GM12878 (cell line): ENCODE results near the gene SORL1. TPM values are rescaled to one million over a fixed set of nuclear protein-coding genes. Genes with fewer than 3 reads are reported as not detected.
A peak's percentile ranks its signal among the peaks of the same experiment; 100 is the strongest.

Experiments
- ATAC-seq: fragments of 200-7000 bp; cut with Tn5 transposase; 3 replicates; pipeline ENCODE4 v1.9.1; 2020; ENCODE audit warnings: mild to moderate bottlenecking, moderate library complexity
- BruUV-seq: library from RNA; stranded (reverse); fragments of 400-500 nt; replicated peaks from 2 replicates; lab custom pipeline; 2021; lab: Mats Ljungman, UMichigan
- CTCF ChIA-PET: fragments of 300-600 bp; sonication (Branson Sonifier 250); formaldehyde crosslinking; extraction: SDS; loops from one replicate; lab custom pipeline; 2021; ENCODE audit warnings: inconsistent platforms; lab: Yijun Ruan, JAX
- POLR2A ChIA-PET: fragments of 350-600 bp; formaldehyde crosslinking; extraction: SDS; loops from one replicate; lab custom pipeline; 2021; ENCODE audit warnings: inconsistent platforms; lab: Charles Lee
- RAD21 ChIA-PET: fragments of 300-600 bp; sonication (Branson Sonifier 250); formaldehyde crosslinking; loops from one replicate; lab custom pipeline; 2023; ENCODE audit warnings: antibody characterized with exemption; ENCODE audit not compliant: unreplicated experiment; lab: Charles Lee
- SMC1A ChIA-PET: fragments of 300-600 bp; sonication (Branson Sonifier 250); formaldehyde crosslinking; loops from one replicate; lab custom pipeline; 2023; ENCODE audit not compliant: unreplicated experiment, uncharacterized antibody; lab: Charles Lee
- DNase-seq: peaks from one replicate; pipeline ENCODE4 v3.0.0-alpha.2; 2011; ENCODE audit warnings: low read depth, low spot score
- FAIRE-seq: peaks from 3 replicates; lab custom pipeline; 2011; peaks lifted over from hg19 to GRCh38; lab: Jason Lieb, UNC
- H2AFZ ChIP-seq: 2 replicates; pipeline ENCODE4 v1.6.0; 2011; ENCODE audit warnings: low read depth, low read length, control low read depth; ENCODE audit not compliant: control insufficient read depth
- H3K27ac ChIP-seq: 2 replicates; pipeline ENCODE4 v1.5.1; 2011; ENCODE audit warnings: control low read depth; ENCODE audit not compliant: control insufficient read depth, insufficient read depth
- H3K27me3 ChIP-seq, 2 experiments: replicated peaks in 1 of 2; 2 replicates each; pipeline versions ENCODE4 v1.6.0 to v1.6.1; 2011; ENCODE audit warnings: low read length in 1 of 2; ENCODE audit not compliant: control insufficient read depth in 2 of 2, insufficient read depth in 2 of 2
- H3K36me3 ChIP-seq, 2 experiments: 2 replicates each; pipeline ENCODE4 v1.5.1; 2011; ENCODE audit warnings: low read length in 1 of 2; ENCODE audit not compliant: control insufficient read depth in 2 of 2, insufficient read depth in 2 of 2
- H3K4me1 ChIP-seq: 2 replicates; pipeline ENCODE4 v1.6.1; 2011; ENCODE audit warnings: mild to moderate bottlenecking, low read length, moderate library complexity, mixed read lengths; ENCODE audit not compliant: control insufficient read depth, insufficient read depth
- H3K4me2 ChIP-seq: 2 replicates; pipeline ENCODE4 v1.6.0; 2011; ENCODE audit warnings: control low read depth; ENCODE audit not compliant: control insufficient read depth, insufficient read depth
- H3K4me3 ChIP-seq: fragments of 200-600 bp; sonication (generic); 2 replicates; pipeline ENCODE4 v1.5.1; 2016
- H3K79me2 ChIP-seq: 2 replicates; pipeline ENCODE4 v1.6.0; 2011; ENCODE audit warnings: low read length; ENCODE audit not compliant: control insufficient read depth, insufficient read depth
- H3K9ac ChIP-seq: 2 replicates; pipeline ENCODE4 v1.8.0; 2011; ENCODE audit warnings: low read length, control low read depth, mixed read lengths; ENCODE audit not compliant: control insufficient read depth, insufficient read depth
- H3K9me3 ChIP-seq: replicated peaks from 3 replicates; pipeline ENCODE4 v1.5.1; 2011; ENCODE audit warnings: mild to moderate bottlenecking, low read length; ENCODE audit not compliant: control insufficient read depth, insufficient read depth
- H4K20me1 ChIP-seq: 2 replicates; pipeline ENCODE4 v1.6.0; 2011; ENCODE audit not compliant: control insufficient read depth, insufficient read depth
- BHLHE40 ChIP-seq, 2 experiments: fragments of 450-650 bp in 1 of 2; IDR thresholded peaks; 2 replicates each; pipeline ENCODE4 v1.6.1; 2011 to 2017; ENCODE audit warnings: low read depth in 2 of 2, borderline replicate concordance in 1 of 2, improper control_type of control experiment in 1 of 2, low read length in 1 of 2, mild to moderate bottlenecking in 1 of 2
- GABPA ChIP-seq: IDR thresholded peaks from 2 replicates; pipeline ENCODE4 v1.6.1; 2014; ENCODE audit warnings: antibody characterized with exemption, low read depth, mild to moderate bottlenecking, inconsistent platforms
- RUNX3 ChIP-seq: IDR thresholded peaks from 2 replicates; pipeline ENCODE4 v1.6.1; 2012; ENCODE audit warnings: low read length, inconsistent platforms
- ZSCAN29 ChIP-seq: fragments of 450-650 bp; IDR thresholded peaks from 2 replicates; pipeline ENCODE4 v1.6.1; 2017; ENCODE audit warnings: mild to moderate bottlenecking, moderate library complexity
- WGBS: methylation state at CpG from one replicate; pipeline ENCODE4 v1.1.6; 2016; ENCODE audit warnings: low lambda C conversion rate; ENCODE audit not compliant: insufficient replicate concordance, insufficient coverage; ENCODE audit errors: missing lambda C conversion rate; 5-methylcytosine and 5-hydroxymethylcytosine counted together
- in situ Hi-C: fragments of 300-500 bp; cut with MboI; formaldehyde crosslinking; loops from 9 replicates; pipeline ENCODE4 v1.14.3; 2018; ENCODE audit warnings: mixed read lengths
- intact Hi-C: fragments of 100-400 bp; cut with micrococcal nuclease; formaldehyde crosslinking; loops from one replicate; pipeline ENCODE4 v1.14.2; 2022; ENCODE audit not compliant: unreplicated experiment
- polyA plus RNA-seq, 11 experiments: library from polyadenylated mRNA; depleted of rRNA in 4 of 11; unstranded in 6 of 11; stranded (reverse) in 5 of 11; fragments of >200 nt; fragmentation: Nextera tagmentation in 4 of 11; fragmentation: Illumina TruSeq in 1 of 11; extraction: Ambion mirVana in 4 of 11; extraction: Trizol in 1 of 11; gene quantifications; 1 replicate in 1 of 11; 2 replicates in 10 of 11; pipeline versions ENCODE4 v1.2.1 to v1.2.3, GENCODE V29; 2011 to 2016; ENCODE audit warnings: inconsistent platforms in 2 of 11, missing spikeins in 2 of 11, low read depth in 1 of 11
- total RNA-seq, 4 experiments: library from RNA; depleted of rRNA in 3 of 4; stranded (reverse); fragments of >200 nt in 3 of 4; fragmentation: Illumina TruSeq in 1 of 4; extraction: Trizol in 1 of 4; gene quantifications; 2 replicates each; pipeline versions ENCODE4 v1.2.1 to v1.2.3, GENCODE V29; 2013 to 2021
- TF ChIP-seq, protein P1 (sequence below): fragments of 450-650 bp; IDR thresholded peaks from 2 replicates; pipeline ENCODE4 v1.6.1; 2016; ENCODE audit warnings: mild to moderate bottlenecking, moderate library complexity, borderline replicate concordance

SORL1 gene
- total and polyA plus RNA-seq, 10 of the 15 experiments (the other 5 are each of a cell fraction or from before 2014, with no cell fraction given) = 20.2 to 107 (median 59.9) TPM

DNA sequence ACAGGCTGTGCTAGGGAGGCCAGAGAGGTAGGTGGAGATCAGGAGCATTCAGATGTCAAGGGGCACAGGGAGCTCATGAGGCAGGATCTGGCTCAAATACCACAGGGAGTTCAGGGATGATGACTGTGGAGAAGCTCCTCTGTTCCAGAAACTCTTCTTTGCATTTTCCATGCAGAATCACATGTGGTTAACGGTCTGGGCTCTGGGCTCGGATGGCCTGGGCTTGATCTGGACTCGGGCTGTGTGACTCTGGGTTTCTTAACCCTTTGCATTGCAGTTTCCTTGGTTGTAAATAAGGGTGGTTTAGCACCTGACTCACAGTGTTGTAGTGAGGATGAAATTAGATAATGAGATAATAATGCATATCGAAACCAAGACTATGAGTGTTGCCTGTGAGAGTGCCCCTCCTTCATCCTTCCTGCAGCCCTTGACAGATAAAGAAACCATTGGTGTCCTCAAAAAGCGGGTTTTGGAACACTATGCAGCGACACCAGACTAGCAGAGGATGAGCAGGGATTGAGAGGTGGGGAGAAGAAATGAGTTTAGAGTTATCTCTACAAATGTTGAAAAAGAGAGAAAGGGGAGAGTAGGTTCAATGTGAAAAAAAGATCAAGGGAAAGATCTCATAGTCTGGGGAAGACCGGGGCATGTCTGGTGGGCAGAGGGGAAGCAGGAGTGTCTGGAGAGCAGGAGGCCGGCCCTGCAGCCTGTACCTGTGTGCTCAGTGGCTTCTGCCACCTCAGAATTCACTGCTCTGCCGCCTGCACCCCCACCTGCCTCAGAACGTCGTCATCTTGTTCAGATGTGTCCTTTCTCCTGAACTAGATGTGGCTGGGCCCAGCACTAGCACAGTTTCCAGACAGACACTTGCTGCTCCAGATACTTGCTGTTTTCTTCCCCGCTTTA, 198.5 kb downstream of the SORL1 start:
- BruUV-seq = no TSS peak
- ChIA-PET SMC1A (no interaction called here), CTCF (no interaction called here), POLR2A (no interaction called here), RAD21 (no interaction called here)
- Histone ChIP-seq H3K27ac (no peak overlapping the region), H3K4me1 (peaks cover 9% of the 10 kb centered on the region), H3K36me3 (no peaks in the 10 kb centered on the region), H3K27me3 (no peaks in the 10 kb centered on the region), H3K4me2 (peak overlapping the region; percentile 47), H3K9me3 (no peaks in the 10 kb centered on the region), H3K79me2 (no peaks in the 10 kb centered on the region), H3K9ac (no peak overlapping the region), H4K20me1 (no peaks in the 10 kb centered on the region), H3K4me3 (no peak overlapping the region), H2AFZ (no peak overlapping the region)
- TF ChIP-seq RUNX3 (0 out of 2 replicates have a peak, but pooled peaks have one; percentile 5), GABPA (peak; percentile 54; the same call in 1 of the 2 replicates), BHLHE40 (IDR thresholded peaks at IDR 0.05; ENCODE audit: borderline replicate concordance in 1 of 2, low read depth in 2 of 2, low read length in 1 of 2) (peak; percentile 12 to 34; a peak in 1 of 4 replicates), ZSCAN29 (no peak)
- TF ChIP-seq, protein P1, sequence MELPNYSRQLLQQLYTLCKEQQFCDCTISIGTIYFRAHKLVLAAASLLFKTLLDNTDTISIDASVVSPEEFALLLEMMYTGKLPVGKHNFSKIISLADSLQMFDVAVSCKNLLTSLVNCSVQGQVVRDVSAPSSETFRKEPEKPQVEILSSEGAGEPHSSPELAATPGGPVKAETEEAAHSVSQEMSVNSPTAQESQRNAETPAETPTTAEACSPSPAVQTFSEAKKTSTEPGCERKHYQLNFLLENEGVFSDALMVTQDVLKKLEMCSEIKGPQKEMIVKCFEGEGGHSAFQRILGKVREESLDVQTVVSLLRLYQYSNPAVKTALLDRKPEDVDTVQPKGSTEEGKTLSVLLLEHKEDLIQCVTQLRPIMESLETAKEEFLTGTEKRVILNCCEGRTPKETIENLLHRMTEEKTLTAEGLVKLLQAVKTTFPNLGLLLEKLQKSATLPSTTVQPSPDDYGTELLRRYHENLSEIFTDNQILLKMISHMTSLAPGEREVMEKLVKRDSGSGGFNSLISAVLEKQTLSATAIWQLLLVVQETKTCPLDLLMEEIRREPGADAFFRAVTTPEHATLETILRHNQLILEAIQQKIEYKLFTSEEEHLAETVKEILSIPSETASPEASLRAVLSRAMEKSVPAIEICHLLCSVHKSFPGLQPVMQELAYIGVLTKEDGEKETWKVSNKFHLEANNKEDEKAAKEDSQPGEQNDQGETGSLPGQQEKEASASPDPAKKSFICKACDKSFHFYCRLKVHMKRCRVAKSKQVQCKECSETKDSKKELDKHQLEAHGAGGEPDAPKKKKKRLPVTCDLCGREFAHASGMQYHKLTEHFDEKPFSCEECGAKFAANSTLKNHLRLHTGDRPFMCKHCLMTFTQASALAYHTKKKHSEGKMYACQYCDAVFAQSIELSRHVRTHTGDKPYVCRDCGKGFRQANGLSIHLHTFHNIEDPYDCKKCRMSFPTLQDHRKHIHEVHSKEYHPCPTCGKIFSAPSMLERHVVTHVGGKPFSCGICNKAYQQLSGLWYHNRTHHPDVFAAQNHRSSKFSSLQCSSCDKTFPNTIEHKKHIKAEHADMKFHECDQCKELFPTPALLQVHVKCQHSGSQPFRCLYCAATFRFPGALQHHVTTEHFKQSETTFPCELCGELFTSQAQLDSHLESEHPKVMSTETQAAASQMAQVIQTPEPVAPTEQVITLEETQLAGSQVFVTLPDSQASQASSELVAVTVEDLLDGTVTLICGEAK = peak; percentile 62
- peak; percentile 25 for DNase-seq
- peak; percentile 82 for ATAC-seq
- intact Hi-C loops (loop anchor here (10.0 kb wide), 1 partner anchor 314 kb away; no protein-coding TSS in a partner anchor), in situ Hi-C loops (loop anchor here (5.0 kb wide), 1 partner anchor 557 kb away; no protein-coding TSS in a partner anchor)
- 23% methylated on average over 12 of the region's 12 CpGs for WGBS
- no peak for FAIRE-seq
